ENCODE data around the gene TLR2.

The TLR2 gene, protein sequence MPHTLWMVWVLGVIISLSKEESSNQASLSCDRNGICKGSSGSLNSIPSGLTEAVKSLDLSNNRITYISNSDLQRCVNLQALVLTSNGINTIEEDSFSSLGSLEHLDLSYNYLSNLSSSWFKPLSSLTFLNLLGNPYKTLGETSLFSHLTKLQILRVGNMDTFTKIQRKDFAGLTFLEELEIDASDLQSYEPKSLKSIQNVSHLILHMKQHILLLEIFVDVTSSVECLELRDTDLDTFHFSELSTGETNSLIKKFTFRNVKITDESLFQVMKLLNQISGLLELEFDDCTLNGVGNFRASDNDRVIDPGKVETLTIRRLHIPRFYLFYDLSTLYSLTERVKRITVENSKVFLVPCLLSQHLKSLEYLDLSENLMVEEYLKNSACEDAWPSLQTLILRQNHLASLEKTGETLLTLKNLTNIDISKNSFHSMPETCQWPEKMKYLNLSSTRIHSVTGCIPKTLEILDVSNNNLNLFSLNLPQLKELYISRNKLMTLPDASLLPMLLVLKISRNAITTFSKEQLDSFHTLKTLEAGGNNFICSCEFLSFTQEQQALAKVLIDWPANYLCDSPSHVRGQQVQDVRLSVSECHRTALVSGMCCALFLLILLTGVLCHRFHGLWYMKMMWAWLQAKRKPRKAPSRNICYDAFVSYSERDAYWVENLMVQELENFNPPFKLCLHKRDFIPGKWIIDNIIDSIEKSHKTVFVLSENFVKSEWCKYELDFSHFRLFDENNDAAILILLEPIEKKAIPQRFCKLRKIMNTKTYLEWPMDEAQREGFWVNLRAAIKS

DNA sequence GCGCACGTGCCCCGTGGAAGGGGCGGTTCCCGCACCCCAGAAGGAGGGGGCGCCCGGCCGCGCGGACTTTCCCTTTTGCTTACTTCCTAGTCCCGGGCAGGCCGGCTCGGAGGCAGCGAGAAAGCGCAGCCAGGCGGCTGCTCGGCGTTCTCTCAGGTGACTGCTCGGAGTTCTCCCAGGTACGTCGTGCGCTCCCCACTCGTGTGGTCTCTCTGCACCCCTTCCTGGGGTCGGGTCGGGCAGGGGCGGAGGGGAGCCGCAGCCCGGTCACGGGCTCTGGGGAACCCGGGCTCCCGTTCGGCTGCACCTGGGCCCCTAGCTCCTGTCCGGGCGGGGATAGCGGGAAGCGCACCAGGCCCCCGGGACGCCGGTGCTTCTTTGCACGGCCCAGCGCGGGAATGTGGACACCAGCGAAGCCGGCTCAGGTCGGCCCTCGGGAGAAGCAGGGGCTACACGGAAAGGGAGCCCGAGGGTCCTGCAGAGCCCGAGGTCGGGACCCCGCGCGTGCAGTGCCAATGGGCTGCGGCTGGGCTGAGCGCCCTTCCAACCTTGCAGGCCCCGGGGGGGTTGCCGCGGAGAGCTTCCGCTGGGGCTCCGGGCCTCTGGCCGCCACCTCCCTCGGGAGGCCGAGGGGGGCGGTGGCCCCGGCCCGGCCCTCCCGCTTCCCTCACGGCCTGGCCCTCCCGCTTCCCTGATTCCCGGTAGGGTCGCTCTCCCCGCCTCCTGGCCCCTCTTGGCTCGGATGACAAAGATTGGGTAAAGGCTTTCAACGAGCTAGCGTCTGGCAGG, at the start of gene TLR2:
TLR2 (plus strand) TSS at position 99 of the 789 bp plus-strand sequence. CDS start 18,628 bp downstream, outside the sequence.
- H3K36me3 ChIP-seq (ENCODE audit: control insufficient read depth in 1 of 2, insufficient read depth in 2 of 2, low read length in 2 of 2): peaks cover 0 to 5% of the 10 kb centered on the region in 2 donors
- H3K27ac ChIP-seq (ENCODE audit: low read depth, low read length): no peak within 1 kb of the TSS
- H3K27me3 ChIP-seq (ENCODE audit: control insufficient read depth in 1 of 2, insufficient read depth in 2 of 2, low read length in 2 of 2): peaks cover 10 to 11% of the 10 kb centered on the region in 2 donors
- peaks cover 16% of the 10 kb centered on the region in 2 donors for H3K9me3 ChIP-seq (ENCODE audit: control insufficient read depth in 1 of 2, low read length in 2 of 2)
- H3K9ac ChIP-seq (ENCODE audit: low read depth in 1 of 2, low read length in 2 of 2): peak within 1 kb of the TSS; percentile 8 to 12
- peak within 1 kb of the TSS; percentile 54 to 67 for H3K4me3 ChIP-seq (ENCODE audit: low read depth in 1 of 2, low read length in 2 of 2)
- H3K4me1 ChIP-seq (ENCODE audit: control insufficient read depth in 1 of 2, insufficient read depth in 2 of 2, low read length in 2 of 2): peaks cover 0 to 6% of the 10 kb centered on the region in 2 donors

GRCh38 chr4:153634738-153635353, 49.2 kb upstream of the TLR2 start:
- Histone ChIP-seq H3K9me3 (ENCODE audit: control insufficient read depth in 1 of 2, low read length in 2 of 2) (no peaks in the 10 kb centered on the region), H3K27me3 (ENCODE audit: control insufficient read depth in 1 of 2, insufficient read depth in 2 of 2, low read length in 2 of 2) (no peaks in the 10 kb centered on the region), H3K9ac (ENCODE audit: low read depth in 1 of 2, low read length in 2 of 2) (no peak overlapping the region), H3K36me3 (ENCODE audit: control insufficient read depth in 1 of 2, insufficient read depth in 2 of 2, low read length in 2 of 2) (peaks cover 0 to 31% of the 10 kb centered on the region in 2 donors), H3K4me1 (ENCODE audit: control insufficient read depth in 1 of 2, insufficient read depth in 2 of 2, low read length in 2 of 2) (no peaks in the 10 kb centered on the region), H3K27ac (ENCODE audit: low read depth, low read length) (no peak overlapping the region), H3K4me3 (ENCODE audit: low read depth in 1 of 2, low read length in 2 of 2) (no peak overlapping the region)

GRCh38 chr4:153635846-153636245, 48.2 kb upstream of the TLR2 start:
- peaks cover 0 to 23% of the 10 kb centered on the region in 2 donors for H3K36me3 ChIP-seq (ENCODE audit: control insufficient read depth in 1 of 2, insufficient read depth in 2 of 2, low read length in 2 of 2)
- no peaks in the 10 kb centered on the region for H3K27me3 ChIP-seq (ENCODE audit: control insufficient read depth in 1 of 2, insufficient read depth in 2 of 2, low read length in 2 of 2)
- no peak overlapping the region for H3K9ac ChIP-seq (ENCODE audit: low read depth in 1 of 2, low read length in 2 of 2)
- no peak overlapping the region for H3K4me3 ChIP-seq (ENCODE audit: low read depth in 1 of 2, low read length in 2 of 2)
- H3K9me3 ChIP-seq (ENCODE audit: control insufficient read depth in 1 of 2, low read length in 2 of 2): no peaks in the 10 kb centered on the region
- H3K4me1 ChIP-seq (ENCODE audit: control insufficient read depth in 1 of 2, insufficient read depth in 2 of 2, low read length in 2 of 2): no peaks in the 10 kb centered on the region
- H3K27ac ChIP-seq (ENCODE audit: low read depth, low read length): no peak overlapping the region

GRCh38 chr4:153637201-153637600, 46.9 kb upstream of the TLR2 start:
- Histone ChIP-seq H3K4me1 (ENCODE audit: control insufficient read depth in 1 of 2, insufficient read depth in 2 of 2, low read length in 2 of 2) (no peaks in the 10 kb centered on the region), H3K36me3 (ENCODE audit: control insufficient read depth in 1 of 2, insufficient read depth in 2 of 2, low read length in 2 of 2) (peaks cover 0 to 18% of the 10 kb centered on the region in 2 donors), H3K9me3 (ENCODE audit: control insufficient read depth in 1 of 2, low read length in 2 of 2) (no peaks in the 10 kb centered on the region)

GRCh38 chr4:153638011-153638410, 46.1 kb upstream of the TLR2 start:
- H3K27me3 ChIP-seq (ENCODE audit: control insufficient read depth in 1 of 2, insufficient read depth in 2 of 2, low read length in 2 of 2): no peaks in the 10 kb centered on the region
- H3K9ac ChIP-seq (ENCODE audit: low read depth in 1 of 2, low read length in 2 of 2): no peak overlapping the region
- peaks cover 0 to 18% of the 10 kb centered on the region in 2 donors for H3K36me3 ChIP-seq (ENCODE audit: control insufficient read depth in 1 of 2, insufficient read depth in 2 of 2, low read length in 2 of 2)
- H3K27ac ChIP-seq (ENCODE audit: low read depth, low read length): no peak overlapping the region
- H3K4me3 ChIP-seq (ENCODE audit: low read depth in 1 of 2, low read length in 2 of 2): no peak overlapping the region
- H3K4me1 ChIP-seq (ENCODE audit: control insufficient read depth in 1 of 2, insufficient read depth in 2 of 2, low read length in 2 of 2): no peaks in the 10 kb centered on the region
- H3K9me3 ChIP-seq (ENCODE audit: control insufficient read depth in 1 of 2, low read length in 2 of 2): no peaks in the 10 kb centered on the region

More at GRCh38 chr4:153637201-153637600, 46.9 kb upstream of the TLR2 start:
- no peaks in the 10 kb centered on the region for H3K27me3 ChIP-seq (ENCODE audit: control insufficient read depth in 1 of 2, insufficient read depth in 2 of 2, low read length in 2 of 2)
- H3K9ac ChIP-seq (ENCODE audit: low read depth in 1 of 2, low read length in 2 of 2): no peak overlapping the region
- no peak overlapping the region for H3K4me3 ChIP-seq (ENCODE audit: low read depth in 1 of 2, low read length in 2 of 2)
- no peak overlapping the region for H3K27ac ChIP-seq (ENCODE audit: low read depth, low read length)

GRCh38 chr4:153638999-153639398, 45.1 kb upstream of the TLR2 start:
- Histone ChIP-seq H3K27ac (ENCODE audit: low read depth, low read length) (no peak overlapping the region), H3K9me3 (ENCODE audit: control insufficient read depth in 1 of 2, low read length in 2 of 2) (no peaks in the 10 kb centered on the region), H3K4me3 (ENCODE audit: low read depth in 1 of 2, low read length in 2 of 2) (no peak overlapping the region), H3K9ac (ENCODE audit: low read depth in 1 of 2, low read length in 2 of 2) (no peak overlapping the region), H3K36me3 (ENCODE audit: control insufficient read depth in 1 of 2, insufficient read depth in 2 of 2, low read length in 2 of 2) (peaks cover 0 to 18% of the 10 kb centered on the region in 2 donors), H3K27me3 (ENCODE audit: control insufficient read depth in 1 of 2, insufficient read depth in 2 of 2, low read length in 2 of 2) (no peaks in the 10 kb centered on the region), H3K4me1 (ENCODE audit: control insufficient read depth in 1 of 2, insufficient read depth in 2 of 2, low read length in 2 of 2) (no peaks in the 10 kb centered on the region)

DNA sequence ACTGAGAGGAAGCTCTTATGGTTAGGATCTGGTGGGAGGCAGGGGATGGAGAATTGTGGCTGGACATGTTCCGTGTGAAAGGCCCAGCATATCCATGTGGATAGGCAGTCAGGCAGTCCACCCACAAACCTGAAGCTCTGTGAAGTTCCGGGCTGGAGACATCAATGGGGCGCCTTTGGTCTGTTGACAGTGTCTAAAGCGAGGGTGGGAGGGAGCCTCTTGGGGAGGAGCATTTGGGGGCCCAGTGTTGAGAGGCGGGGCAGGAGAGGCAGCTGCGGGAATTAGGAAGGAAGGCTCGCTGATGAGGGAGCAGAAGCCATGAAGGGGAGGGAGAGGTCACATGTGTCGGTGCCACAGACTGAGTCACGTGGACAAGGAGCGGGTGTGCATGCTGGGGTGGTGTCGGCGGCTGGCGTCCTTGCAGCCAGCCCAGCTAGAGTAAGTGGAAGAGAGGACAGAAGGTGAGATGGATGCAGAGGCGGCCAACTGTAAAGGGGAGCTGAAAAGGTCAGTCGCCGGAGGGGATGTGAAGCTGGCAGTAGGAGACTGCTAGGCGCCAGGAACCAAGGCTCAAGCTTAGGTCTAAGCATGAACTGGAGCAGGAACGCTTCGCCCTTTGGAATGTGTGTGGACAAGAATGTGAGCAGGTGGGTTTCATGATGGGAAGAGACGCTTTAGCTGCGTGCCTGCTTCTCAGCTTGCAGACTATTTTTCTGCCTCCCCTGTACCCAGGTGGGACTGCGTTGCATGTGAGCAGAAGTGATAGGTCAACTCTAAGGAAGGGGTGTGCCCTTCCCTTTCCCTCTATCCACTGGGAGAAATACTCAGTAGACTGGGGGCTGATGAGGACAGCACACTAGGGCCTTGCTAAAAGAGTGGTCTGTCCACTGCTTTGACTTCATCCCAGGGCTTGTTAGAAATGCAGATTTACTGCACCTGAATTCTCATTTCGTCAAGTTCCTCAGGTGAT, 44.0 kb upstream of the TLR2 start:
- Histone ChIP-seq H3K4me3 (ENCODE audit: low read depth in 1 of 2, low read length in 2 of 2) (no peak overlapping the region), H3K9ac (ENCODE audit: low read depth in 1 of 2, low read length in 2 of 2) (no peak overlapping the region), H3K27ac (ENCODE audit: low read depth, low read length) (no peak overlapping the region), H3K4me1 (ENCODE audit: control insufficient read depth in 1 of 2, insufficient read depth in 2 of 2, low read length in 2 of 2) (no peaks in the 10 kb centered on the region), H3K27me3 (ENCODE audit: control insufficient read depth in 1 of 2, insufficient read depth in 2 of 2, low read length in 2 of 2) (no peaks in the 10 kb centered on the region), H3K36me3 (ENCODE audit: control insufficient read depth in 1 of 2, insufficient read depth in 2 of 2, low read length in 2 of 2) (peaks cover 0 to 11% of the 10 kb centered on the region in 2 donors), H3K9me3 (ENCODE audit: control insufficient read depth in 1 of 2, low read length in 2 of 2) (peaks cover 0 to 4% of the 10 kb centered on the region in 2 donors)

- H3K9ac ChIP-seq (ENCODE audit: low read depth in 1 of 2, low read length in 2 of 2): no peak overlapping the region
- H3K36me3 ChIP-seq (ENCODE audit: control insufficient read depth in 1 of 2, insufficient read depth in 2 of 2, low read length in 2 of 2): no peaks in the 10 kb centered on the region
- no peak overlapping the region for H3K4me3 ChIP-seq (ENCODE audit: low read depth in 1 of 2, low read length in 2 of 2)
Observed at GRCh38 chr4:153641532-153641931, 42.5 kb upstream of the TLR2 start.

More at GRCh38 chr4:153641532-153641931, 42.5 kb upstream of the TLR2 start:
- Histone ChIP-seq H3K27ac (ENCODE audit: low read depth, low read length) (no peak overlapping the region), H3K4me1 (ENCODE audit: control insufficient read depth in 1 of 2, insufficient read depth in 2 of 2, low read length in 2 of 2) (no peaks in the 10 kb centered on the region), H3K9me3 (ENCODE audit: control insufficient read depth in 1 of 2, low read length in 2 of 2) (peaks cover 0 to 6% of the 10 kb centered on the region in 2 donors), H3K27me3 (ENCODE audit: control insufficient read depth in 1 of 2, insufficient read depth in 2 of 2, low read length in 2 of 2) (no peaks in the 10 kb centered on the region)
